HepG2 (cell line): ENCODE data around the gene BTRC. TPM values are rescaled to one million over a fixed set of nuclear protein-coding genes. Genes with fewer than 3 reads are reported as not detected.

Source experiments
- ATAC-seq: fragments of 200-7000 bp; cut with Tn5 transposase; 3 replicates; pipeline ENCODE4 v1.9.1; 2020; ENCODE audit warnings: mild to moderate bottlenecking, moderate library complexity
- BruUV-seq: library from RNA; stranded (reverse); fragments of 400-500 nt; replicated peaks from 2 replicates; lab custom pipeline; 2021; lab: Mats Ljungman, UMichigan
- CTCF ChIA-PET: fragments of 300-600 bp; formaldehyde crosslinking; extraction: SDS; loops from one replicate; lab custom pipeline; 2021; ENCODE audit warnings: low total read pairs, inconsistent platforms, low intra/inter-chr PET ratio; lab: Yijun Ruan, JAX
- POLR2A ChIA-PET: fragments of 350-600 bp; sonication (Branson Sonifier 250); formaldehyde crosslinking; loops from one replicate; lab custom pipeline; 2020; ENCODE audit warnings: antibody characterized with exemption, inconsistent platforms; lab: Yijun Ruan, JAX
- DNase-seq: peaks from one replicate; pipeline ENCODE4 v3.0.0-alpha.2; 2015; ENCODE audit warnings: low spot score
- FAIRE-seq: peaks from 3 replicates; lab custom pipeline; 2011; peaks lifted over from hg19 to GRCh38; lab: Jason Lieb, UNC
- H2AFZ ChIP-seq: one replicate; pipeline ENCODE4 v1.6.1; 2011; ENCODE audit warnings: low read length, inconsistent platforms
- H3K27ac ChIP-seq: fragments of 300-600 bp; 3 replicates; pipeline ENCODE4 v1.8.0; 2011; ENCODE audit warnings: mixed run types, mild to moderate bottlenecking, mixed read lengths, low read length, inconsistent platforms; ENCODE audit not compliant: insufficient read depth; ENCODE audit errors: extremely low read length
- H3K27me3 ChIP-seq, 2 experiments: fragments of 200-600 bp in 1 of 2; 2 replicates in 1 of 2; 3 replicates in 1 of 2; pipeline versions ENCODE4 v1.6.0 to v1.8.0; 2011; ENCODE audit warnings: low read length in 2 of 2, mild to moderate bottlenecking in 2 of 2, moderate library complexity in 2 of 2, inconsistent platforms in 1 of 2; ENCODE audit not compliant: insufficient read depth in 2 of 2, control insufficient read depth in 1 of 2
- H3K36me3 ChIP-seq, 2 experiments: fragments of 200-600 bp in 1 of 2; replicated peaks in 1 of 2; 2 replicates in 1 of 2; 3 replicates in 1 of 2; pipeline versions ENCODE4 v1.5.1 to v1.8.0; 2011; ENCODE audit warnings: low read length in 2 of 2, inconsistent platforms in 1 of 2; ENCODE audit not compliant: insufficient read depth in 2 of 2, control insufficient read depth in 1 of 2
- H3K4me1 ChIP-seq: 2 replicates; pipeline ENCODE4 v1.5.1; 2012; ENCODE audit warnings: low read length, inconsistent platforms; ENCODE audit not compliant: insufficient read depth
- H3K4me2 ChIP-seq: 2 replicates; pipeline ENCODE4 v1.6.0; 2011; ENCODE audit warnings: low read depth, low read length, inconsistent platforms
- H3K4me3 ChIP-seq, 3 experiments: fragments of 200-600 bp in 1 of 3; sonication (generic), shearing (Covaris generic) in 1 of 3; replicated peaks in 1 of 3; 2 replicates each; pipeline ENCODE4 v1.5.1; 2011 to 2016; ENCODE audit warnings: low read length in 3 of 3, inconsistent platforms in 2 of 3, low read depth in 2 of 3, mild to moderate bottlenecking in 2 of 3, control low read depth in 1 of 3, mixed read lengths in 1 of 3; ENCODE audit not compliant: insufficient read depth in 1 of 3
- H3K79me2 ChIP-seq: one replicate; pipeline ENCODE4 v1.6.1; 2011; ENCODE audit warnings: low read length, inconsistent platforms; ENCODE audit not compliant: insufficient read depth
- H3K9ac ChIP-seq: 2 replicates; pipeline ENCODE4 v1.6.0; 2011; ENCODE audit warnings: mild to moderate bottlenecking, low read depth, low read length, inconsistent platforms; ENCODE audit not compliant: insufficient read depth
- H3K9me3 ChIP-seq: 2 replicates; pipeline ENCODE4 v1.5.1; 2012; ENCODE audit warnings: mild to moderate bottlenecking, low read length
- H4K20me1 ChIP-seq: 2 replicates; pipeline ENCODE4 v1.6.0; 2011; ENCODE audit warnings: inconsistent platforms, mild to moderate bottlenecking, low read length, moderate library complexity; ENCODE audit not compliant: insufficient read depth
- WGBS: methylation state at CpG from one replicate; pipeline ENCODE4 v1.1.6; 2017; ENCODE audit warnings: low lambda C conversion rate; 5-methylcytosine and 5-hydroxymethylcytosine counted together
- in situ Hi-C: cut with HindIII; loops from 2 replicates; pipeline ENCODE4 v1.10.0; 2017; ENCODE audit warnings: low pct_unique_long_range_greater_than_20kb; ENCODE audit not compliant: extremely low pct_ligation_motif_present
- intact Hi-C: fragments of 100-400 bp; cut with micrococcal nuclease; formaldehyde crosslinking; loops from one replicate; pipeline ENCODE4 v1.10.0; 2022; ENCODE audit not compliant: unreplicated experiment
- polyA plus RNA-seq, 8 experiments: library from polyadenylated mRNA; depleted of rRNA in 3 of 8; stranded (reverse) in 7 of 8; unstranded in 1 of 8; fragments of >200 nt; fragmentation: Illumina TruSeq in 4 of 8; extraction: Trizol in 4 of 8; gene quantifications; 2 replicates each; pipeline versions ENCODE4 v1.2.1 to v1.2.3, GENCODE V29; 2011 to 2016; ENCODE audit warnings: low read depth in 4 of 8, missing spikeins in 1 of 8, mixed read lengths in 1 of 8; ENCODE audit not compliant: insufficient read depth in 1 of 8
- total RNA-seq, 5 experiments: library from RNA; depleted of rRNA; stranded (reverse); fragments of >200 nt; fragmentation: Illumina TruSeq; extraction: Trizol; gene quantifications; 2 replicates each; pipeline ENCODE4 v1.2.3, GENCODE V29; 2016; ENCODE audit warnings: low read depth in 1 of 5
- TF ChIP-seq, protein P1 (sequence below): IDR thresholded peaks from 2 replicates; pipeline ENCODE4 v1.6.1; 2016; ENCODE audit warnings: low read depth, missing genetic modification reagents, missing compliant biosample characterization

The BTRC gene
- total and polyA plus RNA-seq, 2 of the 13 experiments (the other 11 are each of a cell fraction or from before 2014, with no cell fraction given) = 12.0 to 14.4 TPM

DNA sequence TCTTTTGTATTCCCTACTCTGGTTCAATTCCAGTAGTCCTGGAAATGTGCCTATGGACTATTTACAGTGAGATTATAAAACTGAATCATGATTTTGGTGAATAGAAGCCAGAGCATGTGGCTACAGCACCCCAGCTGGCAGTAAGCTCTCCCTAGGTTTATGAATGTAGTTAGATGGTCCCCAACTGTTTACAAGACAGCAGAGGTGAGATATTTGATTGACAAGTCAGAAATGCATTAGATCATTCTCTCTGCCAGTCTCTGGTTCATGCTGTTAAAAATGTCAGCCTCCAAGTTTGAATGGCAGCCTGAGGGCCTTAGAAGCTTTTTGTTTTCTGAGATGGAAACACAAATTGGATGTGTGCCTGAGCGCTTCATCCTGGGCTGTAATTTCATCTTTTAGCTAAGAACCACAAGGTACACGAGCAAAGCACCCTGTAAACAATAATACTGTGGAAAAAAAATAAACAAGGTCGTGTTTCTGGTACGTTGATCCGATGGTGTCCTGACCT is 85.0 kb downstream of the BTRC start:
- Histone ChIP-seq H3K9ac (no peak overlapping the region), H3K4me2 (no peak overlapping the region), H4K20me1 (no peaks in the 10 kb centered on the region), H3K36me3 (no peaks in the 10 kb centered on the region), H3K4me3 (no peak overlapping the region), H3K9me3 (no peaks in the 10 kb centered on the region), H3K79me2 (no peaks in the 10 kb centered on the region), H3K27me3 (no peaks in the 10 kb centered on the region), H3K27ac (no peak overlapping the region), H3K4me1 (no peaks in the 10 kb centered on the region), H2AFZ (no peak overlapping the region)
- DNase-seq (no peak), FAIRE-seq (no peak), ATAC-seq (no peak)
- TF ChIP-seq, protein P1, sequence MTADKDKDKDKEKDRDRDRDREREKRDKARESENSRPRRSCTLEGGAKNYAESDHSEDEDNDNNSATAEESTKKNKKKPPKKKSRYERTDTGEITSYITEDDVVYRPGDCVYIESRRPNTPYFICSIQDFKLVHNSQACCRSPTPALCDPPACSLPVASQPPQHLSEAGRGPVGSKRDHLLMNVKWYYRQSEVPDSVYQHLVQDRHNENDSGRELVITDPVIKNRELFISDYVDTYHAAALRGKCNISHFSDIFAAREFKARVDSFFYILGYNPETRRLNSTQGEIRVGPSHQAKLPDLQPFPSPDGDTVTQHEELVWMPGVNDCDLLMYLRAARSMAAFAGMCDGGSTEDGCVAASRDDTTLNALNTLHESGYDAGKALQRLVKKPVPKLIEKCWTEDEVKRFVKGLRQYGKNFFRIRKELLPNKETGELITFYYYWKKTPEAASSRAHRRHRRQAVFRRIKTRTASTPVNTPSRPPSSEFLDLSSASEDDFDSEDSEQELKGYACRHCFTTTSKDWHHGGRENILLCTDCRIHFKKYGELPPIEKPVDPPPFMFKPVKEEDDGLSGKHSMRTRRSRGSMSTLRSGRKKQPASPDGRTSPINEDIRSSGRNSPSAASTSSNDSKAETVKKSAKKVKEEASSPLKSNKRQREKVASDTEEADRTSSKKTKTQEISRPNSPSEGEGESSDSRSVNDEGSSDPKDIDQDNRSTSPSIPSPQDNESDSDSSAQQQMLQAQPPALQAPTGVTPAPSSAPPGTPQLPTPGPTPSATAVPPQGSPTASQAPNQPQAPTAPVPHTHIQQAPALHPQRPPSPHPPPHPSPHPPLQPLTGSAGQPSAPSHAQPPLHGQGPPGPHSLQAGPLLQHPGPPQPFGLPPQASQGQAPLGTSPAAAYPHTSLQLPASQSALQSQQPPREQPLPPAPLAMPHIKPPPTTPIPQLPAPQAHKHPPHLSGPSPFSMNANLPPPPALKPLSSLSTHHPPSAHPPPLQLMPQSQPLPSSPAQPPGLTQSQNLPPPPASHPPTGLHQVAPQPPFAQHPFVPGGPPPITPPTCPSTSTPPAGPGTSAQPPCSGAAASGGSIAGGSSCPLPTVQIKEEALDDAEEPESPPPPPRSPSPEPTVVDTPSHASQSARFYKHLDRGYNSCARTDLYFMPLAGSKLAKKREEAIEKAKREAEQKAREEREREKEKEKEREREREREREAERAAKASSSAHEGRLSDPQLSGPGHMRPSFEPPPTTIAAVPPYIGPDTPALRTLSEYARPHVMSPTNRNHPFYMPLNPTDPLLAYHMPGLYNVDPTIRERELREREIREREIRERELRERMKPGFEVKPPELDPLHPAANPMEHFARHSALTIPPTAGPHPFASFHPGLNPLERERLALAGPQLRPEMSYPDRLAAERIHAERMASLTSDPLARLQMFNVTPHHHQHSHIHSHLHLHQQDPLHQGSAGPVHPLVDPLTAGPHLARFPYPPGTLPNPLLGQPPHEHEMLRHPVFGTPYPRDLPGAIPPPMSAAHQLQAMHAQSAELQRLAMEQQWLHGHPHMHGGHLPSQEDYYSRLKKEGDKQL (CRISPR knock-in tag) = no peak
- ChIA-PET POLR2A (no interaction called here), CTCF (no interaction called here)
- WGBS = 76% methylated on average over 5 of the region's 5 CpGs
- in situ Hi-C loops (no loop called here), intact Hi-C loops (no loop called here)
- BruUV-seq = no TSS peak
